Smooth muscle cell of the brain vasculature (primary cell): Measurements from ENCODE around the gene USP34.
"Not testable (repeated sequence)": the region's sequence is repeated elsewhere in the genome, so short reads cannot be mapped to it uniquely, and the experiment has no call there.

ENCODE experiments used
- DNase-seq: peaks from one replicate; pipeline ENCODE4 v3.0.0-alpha.2; 2012; ENCODE audit warnings: low read depth, low spot score

USP34 gene

GRCh38 chr2:61463769-61464475, 7.0 kb downstream of the USP34 start:
- no peak for DNase-seq

- no peak for DNase-seq
These were observed 9.5 kb downstream of the USP34 start for GRCh38 chr2:61461404-61461803.

GRCh38 chr2:61460163-61460562, 10.7 kb downstream of the USP34 start:
- no peak for DNase-seq

- DNase-seq, result no peak
These were observed 14.0 kb downstream of the USP34 start for GRCh38 chr2:61456746-61457420.

- DNase-seq, result no peak
These were observed 14.7 kb downstream of the USP34 start for GRCh38 chr2:61456070-61456745.

- DNase-seq, result not testable (repeated sequence)
These were observed 15.9 kb downstream of the USP34 start for GRCh38 chr2:61454972-61455371.

- no peak for DNase-seq
These were observed 16.5 kb downstream of the USP34 start for GRCh38 chr2:61454383-61454782.

GRCh38 chr2:61452392-61452791, 18.5 kb downstream of the USP34 start:
- DNase-seq, result no peak

- DNase-seq, result no peak
These were observed 19.7 kb downstream of the USP34 start for GRCh38 chr2:61451178-61451577.

- no peak for DNase-seq
These were observed 20.7 kb downstream of the USP34 start for GRCh38 chr2:61450144-61450543.

GRCh38 chr2:61448229-61448628, 22.7 kb downstream of the USP34 start:
- DNase-seq, result no peak

GRCh38 chr2:61446971-61447370, 23.9 kb downstream of the USP34 start:
- DNase-seq, result not testable (repeated sequence)

GRCh38 chr2:61443342-61444041, 27.4 kb downstream of the USP34 start:
- no peak for DNase-seq

GRCh38 chr2:61439241-61440002, 31.5 kb downstream of the USP34 start:
- no peak for DNase-seq

- DNase-seq, result no peak
These were observed 32.2 kb downstream of the USP34 start for GRCh38 chr2:61438670-61439069.

- DNase-seq, result no peak
These were observed 33.7 kb downstream of the USP34 start for GRCh38 chr2:61437170-61437569.

- no peak for DNase-seq
These were observed 34.8 kb downstream of the USP34 start for GRCh38 chr2:61436092-61436491.

- DNase-seq, result no peak
These were observed 35.6 kb downstream of the USP34 start for GRCh38 chr2:61435291-61435690.

- DNase-seq, result no peak
These were observed 36.6 kb downstream of the USP34 start for GRCh38 chr2:61434314-61434713.

GRCh38 chr2:61433606-61434005, 37.3 kb downstream of the USP34 start:
- DNase-seq, result no peak

GRCh38 chr2:61432990-61433389, 37.9 kb downstream of the USP34 start:
- DNase-seq, result no peak
